NCI-H2196 (cell line): ENCODE data around the gene KIFC3.
"Not testable (repeated sequence)": the region's sequence is repeated elsewhere in the genome, so short reads cannot be mapped to it uniquely, and the experiment has no call there.

Experiments used
- DNase-seq: peaks from one replicate; lab custom pipeline; 2025; ENCODE audit not compliant: unreplicated experiment; lab: John Stamatoyannopoulos, UW

Gene KIFC3, protein sequence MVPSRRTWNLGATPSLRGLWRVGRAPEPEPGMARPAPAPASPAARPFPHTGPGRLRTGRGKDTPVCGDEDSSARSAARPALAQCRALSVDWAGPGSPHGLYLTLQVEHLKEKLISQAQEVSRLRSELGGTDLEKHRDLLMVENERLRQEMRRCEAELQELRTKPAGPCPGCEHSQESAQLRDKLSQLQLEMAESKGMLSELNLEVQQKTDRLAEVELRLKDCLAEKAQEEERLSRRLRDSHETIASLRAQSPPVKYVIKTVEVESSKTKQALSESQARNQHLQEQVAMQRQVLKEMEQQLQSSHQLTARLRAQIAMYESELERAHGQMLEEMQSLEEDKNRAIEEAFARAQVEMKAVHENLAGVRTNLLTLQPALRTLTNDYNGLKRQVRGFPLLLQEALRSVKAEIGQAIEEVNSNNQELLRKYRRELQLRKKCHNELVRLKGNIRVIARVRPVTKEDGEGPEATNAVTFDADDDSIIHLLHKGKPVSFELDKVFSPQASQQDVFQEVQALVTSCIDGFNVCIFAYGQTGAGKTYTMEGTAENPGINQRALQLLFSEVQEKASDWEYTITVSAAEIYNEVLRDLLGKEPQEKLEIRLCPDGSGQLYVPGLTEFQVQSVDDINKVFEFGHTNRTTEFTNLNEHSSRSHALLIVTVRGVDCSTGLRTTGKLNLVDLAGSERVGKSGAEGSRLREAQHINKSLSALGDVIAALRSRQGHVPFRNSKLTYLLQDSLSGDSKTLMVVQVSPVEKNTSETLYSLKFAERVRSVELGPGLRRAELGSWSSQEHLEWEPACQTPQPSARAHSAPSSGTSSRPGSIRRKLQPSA

DNA sequence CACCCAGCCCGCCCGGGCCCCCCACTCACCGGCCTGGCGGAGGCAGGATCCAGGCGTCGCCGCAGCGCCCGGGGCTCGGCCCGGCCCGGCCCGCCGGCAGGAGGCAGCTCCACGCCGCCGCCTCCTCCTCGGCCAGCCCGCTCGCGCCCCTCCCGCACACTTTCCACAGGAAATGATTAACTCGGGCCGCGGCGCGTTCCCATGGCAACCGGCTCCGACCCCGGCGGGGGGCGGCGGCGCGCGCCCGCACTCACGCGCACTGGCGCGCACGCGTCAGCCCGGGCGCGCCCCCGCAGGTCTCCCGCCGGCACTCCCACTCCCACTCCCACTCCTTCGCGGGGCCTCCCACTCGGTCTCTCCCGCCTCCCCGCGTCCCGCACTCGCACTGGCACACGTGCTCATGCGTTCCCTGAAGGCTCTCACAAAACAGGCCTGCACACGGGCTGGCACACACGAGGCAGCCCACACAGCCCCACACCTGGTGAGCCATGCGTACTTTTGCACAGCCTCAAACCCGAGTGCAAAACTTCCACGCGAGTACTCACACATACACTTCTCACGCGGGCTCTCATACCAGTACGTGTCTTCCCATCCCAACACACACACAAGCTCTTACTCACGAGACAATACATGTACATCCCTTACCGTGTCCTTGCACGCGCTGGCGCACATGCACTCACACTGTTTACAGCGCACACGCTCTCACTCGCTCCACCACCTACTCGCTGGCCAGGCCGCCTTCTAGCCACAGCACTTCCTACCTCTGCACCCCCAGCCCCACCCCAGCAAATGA lies at the start of gene KIFC3:
TSS of gene KIFC3 (minus strand) at position 151 of the 793 bp plus-strand sequence. CDS start 4,248 bp downstream, outside the sequence.
- DNase-seq: peak; percentile 65

DNA sequence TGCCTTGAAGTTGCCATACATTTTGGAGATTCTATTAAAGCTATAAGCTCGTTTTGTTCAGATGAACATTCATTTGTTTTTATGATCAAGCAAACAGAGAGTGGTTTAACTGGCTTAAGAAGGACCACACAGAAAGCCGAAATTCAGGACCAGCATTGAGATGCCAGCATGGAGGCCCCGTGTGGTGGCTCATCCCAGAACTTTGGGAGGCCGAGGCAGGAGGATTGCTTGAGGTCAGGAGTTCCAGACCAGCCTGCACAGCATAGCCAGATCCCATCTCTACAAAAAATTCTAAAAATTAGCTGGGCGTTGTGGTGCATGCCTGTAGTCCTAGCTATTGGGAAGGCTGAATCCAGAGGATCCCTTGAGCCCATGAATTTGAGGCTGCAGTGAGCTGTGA lies 45.9 kb upstream of the KIFC3 start:
- DNase-seq: no peak

DNA sequence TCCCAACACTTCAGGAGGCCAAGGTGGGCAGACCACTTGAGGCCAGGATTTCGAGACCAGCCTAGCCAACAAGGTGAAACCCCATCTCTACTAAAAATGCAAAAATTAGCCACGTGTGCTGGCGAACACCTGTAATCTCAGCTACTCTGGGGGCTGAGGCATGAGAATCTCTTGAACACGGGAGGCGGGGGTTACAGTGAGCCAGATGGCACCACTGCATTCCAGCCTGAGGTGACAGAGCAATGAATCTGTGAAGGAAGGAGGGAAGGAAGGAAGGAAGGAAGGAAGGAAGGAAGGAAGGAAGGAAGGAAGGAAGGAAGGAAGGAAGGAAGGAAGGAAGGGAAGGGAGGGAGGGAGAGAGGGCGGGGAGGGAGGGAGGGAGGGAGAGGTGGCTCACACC lies 44.6 kb upstream of the KIFC3 start:
- DNase-seq: not testable (repeated sequence)

DNA sequence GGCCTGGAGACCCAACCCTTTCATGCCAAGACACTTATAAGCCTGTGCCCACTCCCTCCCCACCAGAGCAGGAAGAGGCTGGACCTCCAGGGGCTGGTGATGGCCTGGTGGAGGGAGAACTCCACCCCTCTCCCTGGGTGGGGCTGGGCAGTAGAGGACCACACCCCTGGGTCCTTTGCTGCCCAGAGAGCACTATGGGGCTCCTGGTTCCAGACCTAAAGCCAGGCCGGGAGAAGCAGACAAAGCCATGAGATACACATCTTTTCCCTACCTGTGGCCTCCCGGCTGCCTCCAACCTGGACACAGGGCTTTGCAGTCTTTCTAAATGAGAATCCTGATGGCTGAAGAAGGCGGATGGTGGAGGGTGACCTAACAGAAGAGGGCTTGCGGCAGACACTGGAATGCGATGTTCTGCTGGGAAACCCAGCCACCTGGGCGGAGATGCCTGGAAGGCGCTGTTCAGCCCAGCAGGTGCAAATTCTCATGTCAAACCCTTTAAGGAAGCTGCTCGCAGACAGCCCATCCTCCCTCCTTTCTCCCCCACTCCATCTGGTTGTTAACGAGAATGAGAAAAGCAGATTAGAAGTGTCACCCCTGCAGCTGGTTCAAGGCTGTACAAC lies 43.9 kb upstream of the KIFC3 start:
- DNase-seq: peak; percentile 13

DNA sequence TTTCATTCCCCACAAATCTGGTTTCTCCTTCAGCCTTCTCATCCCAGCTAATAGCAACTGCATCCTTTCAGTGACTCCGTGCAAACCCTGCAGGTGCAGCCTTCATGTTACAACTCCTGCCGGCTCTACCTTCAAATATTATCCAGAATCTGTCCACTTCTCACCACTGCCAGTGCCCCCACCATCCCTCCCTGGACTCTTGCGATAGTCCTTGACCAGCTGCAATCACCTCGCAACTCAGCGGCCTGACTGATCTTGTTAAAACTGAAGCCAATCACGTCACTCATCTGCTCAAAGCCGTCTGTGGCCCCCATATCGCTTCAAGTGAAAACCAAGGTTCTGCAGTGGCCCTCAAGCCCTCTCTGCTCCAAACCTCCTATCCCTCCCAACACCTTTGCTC lies 42.8 kb upstream of the KIFC3 start:
- DNase-seq: no peak

DNA sequence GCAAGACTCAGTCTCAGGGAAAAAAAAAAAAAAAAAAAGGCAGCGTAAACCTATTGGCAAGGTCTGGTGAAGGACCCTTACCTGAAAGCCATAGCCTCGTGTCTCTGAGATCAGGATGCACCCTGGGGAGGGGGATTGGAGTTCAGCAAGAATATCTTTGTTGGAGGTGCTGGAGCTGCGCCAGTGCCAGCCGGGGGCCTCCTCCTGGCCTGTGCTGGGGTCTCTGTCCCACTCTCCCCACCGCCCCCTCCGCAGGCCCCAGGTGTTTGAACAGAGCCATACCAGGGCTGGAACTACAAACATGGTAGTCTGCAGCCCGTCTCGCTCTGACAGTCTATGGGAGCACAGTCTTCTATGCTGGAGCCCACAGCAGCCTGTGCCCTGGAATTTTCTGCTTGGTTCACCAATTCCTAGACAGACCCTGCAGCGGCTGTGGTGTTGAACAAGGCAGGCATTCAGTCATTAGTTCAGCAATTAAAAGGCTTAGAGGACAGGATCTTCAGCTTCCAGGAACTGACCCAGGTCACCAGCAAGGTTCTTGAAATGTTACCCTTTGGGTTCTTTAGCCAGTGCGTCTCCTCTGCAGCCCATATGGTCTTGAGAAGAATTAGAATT lies 42.2 kb upstream of the KIFC3 start:
- no peak for DNase-seq

DNA sequence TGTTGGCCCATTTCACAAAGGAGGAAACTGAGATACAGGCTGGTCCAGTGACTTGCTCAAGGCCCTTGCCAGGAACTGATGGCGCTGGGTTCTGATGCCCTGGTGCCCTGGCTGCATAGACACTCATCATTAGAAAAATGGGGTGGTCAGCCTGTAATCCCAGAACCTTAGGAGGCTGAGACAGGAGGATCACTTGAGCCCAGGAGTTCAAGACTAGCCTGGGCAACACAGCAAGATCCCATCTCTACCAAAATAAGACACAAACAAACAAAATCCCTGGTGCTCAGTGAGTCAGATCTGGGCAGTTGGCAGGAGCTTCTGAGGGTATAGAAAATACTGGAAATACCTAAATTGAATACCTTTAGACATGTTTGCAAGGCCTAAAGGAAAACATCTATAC lies 41.1 kb upstream of the KIFC3 start:
- no peak for DNase-seq

DNA sequence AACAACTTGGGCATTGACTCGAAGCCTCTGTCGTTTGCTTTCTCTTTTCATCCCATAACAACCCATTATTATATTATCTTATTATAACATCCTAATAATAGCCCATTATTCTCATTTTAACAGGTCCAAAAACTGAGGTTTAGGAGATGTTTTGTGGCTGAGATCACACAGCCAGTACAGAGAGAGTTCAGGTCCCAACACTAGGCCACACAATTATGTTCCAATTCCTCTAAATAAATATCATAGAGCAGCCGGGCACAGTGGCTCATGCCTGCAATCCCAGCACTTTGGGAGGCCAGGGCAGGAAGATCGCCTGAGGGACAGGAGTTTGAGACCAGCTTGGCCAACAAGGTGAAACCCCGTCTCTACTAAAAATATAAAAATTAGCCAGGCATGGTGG lies 40.3 kb upstream of the KIFC3 start:
- DNase-seq: no peak

DNA sequence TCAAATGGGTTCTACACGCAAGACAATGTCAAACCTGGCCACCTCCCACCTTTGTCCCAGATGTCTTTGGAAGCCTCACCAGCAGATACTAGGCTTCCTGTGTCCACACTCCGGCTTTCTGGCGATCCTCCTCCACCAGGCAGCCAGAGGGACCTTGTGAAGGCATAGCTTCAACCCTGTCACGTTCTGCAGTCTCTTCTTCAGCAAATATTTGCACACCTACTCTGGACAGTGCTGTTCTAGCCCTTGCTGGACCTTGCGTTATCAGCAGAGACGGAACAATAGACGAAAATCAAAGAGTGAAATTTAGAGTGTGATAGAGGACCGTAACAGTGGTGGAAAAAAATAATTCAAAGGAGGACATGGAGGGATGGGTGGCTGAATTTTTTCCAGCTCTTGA lies 38.5 kb upstream of the KIFC3 start:
- no peak for DNase-seq

DNA sequence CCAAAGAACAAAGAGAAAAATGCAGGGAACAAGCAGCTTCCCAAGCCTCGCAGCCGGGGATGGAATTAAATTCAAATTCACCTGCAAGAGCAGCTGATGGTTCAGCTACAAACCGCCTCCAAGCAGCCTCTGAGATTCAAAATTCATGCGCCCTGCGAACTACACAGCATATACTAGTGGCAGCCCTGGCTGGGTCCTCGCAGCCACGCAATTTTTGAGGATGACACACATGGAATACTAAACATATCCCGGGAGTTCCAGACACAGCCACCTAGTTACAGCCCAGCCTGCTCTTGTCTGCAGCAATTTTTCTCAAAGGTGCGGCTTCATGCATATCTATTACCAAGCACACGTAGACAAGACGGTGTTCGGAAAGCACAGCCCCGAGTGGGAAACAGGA lies 35.9 kb upstream of the KIFC3 start:
- DNase-seq: no peak

DNA sequence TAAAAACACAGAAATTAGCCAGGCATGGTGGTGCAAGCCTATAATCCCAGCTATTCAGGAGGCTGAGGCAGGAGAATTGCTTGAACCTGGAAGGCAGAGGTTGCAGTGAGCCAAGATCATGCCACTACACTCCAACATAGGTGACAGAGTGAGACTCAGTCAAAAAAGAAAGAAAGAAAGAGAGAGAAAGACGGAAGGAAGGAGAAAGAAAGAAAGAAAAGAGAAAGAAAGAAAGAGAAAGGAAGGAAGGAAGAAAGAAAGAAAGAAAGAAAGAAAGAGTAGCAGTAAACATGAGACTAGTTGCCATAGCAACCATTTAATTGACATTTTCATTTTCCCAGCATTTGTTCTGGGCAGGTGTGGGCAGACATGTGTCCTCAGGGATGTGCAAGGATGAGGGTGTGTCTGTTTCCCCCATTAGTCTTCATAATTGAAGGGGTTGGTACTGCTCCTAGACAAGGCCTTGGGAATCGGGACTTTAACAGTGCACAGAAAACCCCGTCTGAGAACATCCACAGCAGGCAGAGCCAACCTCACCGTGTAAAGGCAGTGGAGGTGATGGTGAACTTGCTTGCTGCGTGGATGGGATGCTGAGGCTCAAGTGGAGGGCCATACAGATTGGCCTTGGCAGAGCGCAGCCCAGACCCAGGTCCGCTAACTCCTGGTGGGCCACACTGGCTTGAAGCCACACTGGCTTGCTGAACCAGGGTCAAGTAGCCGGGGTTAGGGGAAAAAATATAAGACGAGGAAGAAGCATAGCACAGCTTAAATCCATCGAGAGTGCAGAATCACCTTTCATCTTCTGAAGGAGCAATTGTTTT lies 35.2 kb upstream of the KIFC3 start:
- DNase-seq: no peak

DNA sequence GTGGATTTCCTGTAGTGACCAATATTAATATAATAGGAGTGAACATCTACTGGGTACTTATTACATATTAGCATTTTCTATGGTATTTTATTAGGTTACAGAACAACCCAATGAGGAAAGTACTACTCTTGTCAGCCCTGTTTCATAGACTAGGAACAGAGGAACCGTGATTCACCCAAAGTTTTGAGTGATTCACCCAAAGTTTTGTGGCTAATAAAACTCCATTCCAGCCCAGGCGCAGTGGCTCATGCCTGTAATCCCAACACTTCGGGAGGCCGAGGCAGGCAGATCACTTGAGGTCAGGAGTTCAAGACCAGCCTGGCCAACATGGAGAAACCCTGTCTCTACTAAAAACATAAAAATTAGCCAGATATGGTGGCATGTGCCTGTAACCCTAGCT lies 33.1 kb upstream of the KIFC3 start:
- not testable (repeated sequence) for DNase-seq

DNA sequence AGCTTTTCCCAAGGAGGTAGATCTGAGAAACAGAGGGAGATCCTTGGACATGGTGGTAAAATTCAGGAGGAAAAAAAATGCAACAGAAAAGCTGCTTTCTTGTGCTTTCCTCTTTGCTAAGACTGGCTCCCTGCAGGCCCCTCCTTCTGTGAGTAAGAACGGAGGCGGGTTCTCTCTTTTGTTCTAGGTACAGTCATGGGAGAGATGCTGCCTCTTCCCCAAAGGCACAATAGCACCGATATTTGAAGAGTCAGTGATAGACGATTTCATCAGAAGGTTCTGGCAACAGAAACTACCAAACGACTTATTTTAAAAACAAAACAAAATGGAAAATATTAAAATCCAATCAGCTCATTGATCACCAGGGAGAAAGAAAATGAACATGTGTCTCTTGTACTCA lies 32.6 kb upstream of the KIFC3 start:
- DNase-seq: no peak

DNA sequence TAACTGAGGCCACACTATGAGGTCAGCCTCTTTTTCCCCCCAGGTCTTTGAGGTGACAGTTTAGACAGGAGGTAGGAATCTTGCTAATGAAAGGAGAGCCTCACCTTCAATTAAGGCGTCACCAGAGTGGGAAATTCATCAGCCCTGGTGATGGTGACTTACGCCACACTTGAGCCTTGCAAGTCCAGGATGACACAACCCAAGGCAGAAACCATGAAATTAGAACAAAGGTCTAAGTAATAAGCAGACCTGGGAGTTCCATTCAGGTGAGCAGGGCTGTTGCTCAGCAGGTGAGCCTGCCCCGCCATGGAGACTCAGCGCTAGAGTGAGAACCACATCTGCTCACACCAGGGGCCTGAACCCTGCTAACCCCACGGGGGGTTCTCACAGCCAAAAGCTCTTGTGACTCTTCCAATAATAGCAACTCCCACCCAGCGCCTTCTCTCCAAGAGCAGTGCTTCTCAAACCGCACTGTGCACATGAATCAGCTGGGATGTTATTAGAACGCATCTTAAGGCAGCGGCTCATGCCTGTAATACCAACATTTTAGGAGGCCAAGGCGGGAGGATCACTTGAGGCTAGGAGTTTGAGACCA lies 28.7 kb upstream of the KIFC3 start:
- no peak for DNase-seq

DNA sequence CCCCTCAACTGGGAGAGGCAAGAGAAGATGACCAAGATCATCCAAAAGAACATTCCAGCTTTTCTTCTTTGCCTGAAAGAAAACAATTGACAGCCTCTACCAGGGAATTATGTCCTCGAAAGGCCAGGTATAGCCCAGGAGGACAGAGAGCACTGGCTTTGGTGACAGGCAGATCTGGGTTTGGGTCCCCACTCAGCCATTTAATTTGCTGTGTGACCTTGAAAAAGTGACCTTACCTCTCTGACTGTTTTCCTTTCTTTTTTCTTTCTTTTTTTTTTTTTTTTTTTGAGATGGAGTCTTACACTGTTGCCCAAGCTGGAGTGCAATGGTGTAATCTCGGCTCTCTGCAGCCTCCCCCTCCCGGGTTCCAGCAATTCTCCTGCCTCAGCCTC lies 27.7 kb upstream of the KIFC3 start:
- no peak for DNase-seq

DNA sequence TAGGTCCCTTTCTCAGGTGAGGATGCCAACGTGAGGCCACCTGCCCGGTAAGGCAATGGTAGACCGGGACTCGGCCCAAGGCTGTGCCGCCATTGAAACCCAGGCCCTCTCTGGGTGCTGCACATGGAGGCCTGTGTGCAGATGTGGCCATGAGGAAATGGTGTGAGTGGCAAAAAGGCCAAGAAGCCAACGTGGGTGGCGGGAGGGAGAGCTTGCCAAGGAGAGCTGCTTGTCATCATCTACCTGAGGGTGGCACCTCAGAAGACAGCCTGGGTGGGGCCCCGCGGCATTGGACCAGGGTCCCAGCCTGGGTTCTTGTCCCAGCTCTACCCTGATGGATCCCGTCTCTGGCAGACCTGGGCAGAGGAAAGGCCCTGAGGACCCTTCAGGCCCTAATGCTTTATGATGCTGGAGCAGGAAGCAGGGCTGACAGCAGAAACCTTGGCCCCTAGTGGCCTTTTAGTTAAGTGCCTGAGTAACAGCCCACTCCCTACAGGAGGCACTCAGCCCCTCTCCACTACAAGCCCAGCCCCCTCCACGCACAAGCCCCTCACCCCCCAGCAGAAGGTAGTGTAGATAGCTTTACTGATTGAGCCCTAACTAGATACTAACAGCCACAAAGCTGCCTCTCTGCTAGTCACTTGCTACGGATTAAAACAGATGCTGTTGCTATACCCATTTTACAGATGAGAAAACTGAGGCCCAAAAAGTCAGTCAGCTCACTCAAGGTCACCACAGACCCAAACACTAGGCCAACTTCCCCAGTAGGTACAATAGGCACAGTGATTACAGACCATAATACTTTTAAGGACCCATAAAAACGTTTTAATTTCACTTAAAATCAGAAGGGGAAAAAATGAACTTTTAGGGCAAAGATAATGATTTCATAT lies 26.2 kb upstream of the KIFC3 start:
- no peak for DNase-seq

DNA sequence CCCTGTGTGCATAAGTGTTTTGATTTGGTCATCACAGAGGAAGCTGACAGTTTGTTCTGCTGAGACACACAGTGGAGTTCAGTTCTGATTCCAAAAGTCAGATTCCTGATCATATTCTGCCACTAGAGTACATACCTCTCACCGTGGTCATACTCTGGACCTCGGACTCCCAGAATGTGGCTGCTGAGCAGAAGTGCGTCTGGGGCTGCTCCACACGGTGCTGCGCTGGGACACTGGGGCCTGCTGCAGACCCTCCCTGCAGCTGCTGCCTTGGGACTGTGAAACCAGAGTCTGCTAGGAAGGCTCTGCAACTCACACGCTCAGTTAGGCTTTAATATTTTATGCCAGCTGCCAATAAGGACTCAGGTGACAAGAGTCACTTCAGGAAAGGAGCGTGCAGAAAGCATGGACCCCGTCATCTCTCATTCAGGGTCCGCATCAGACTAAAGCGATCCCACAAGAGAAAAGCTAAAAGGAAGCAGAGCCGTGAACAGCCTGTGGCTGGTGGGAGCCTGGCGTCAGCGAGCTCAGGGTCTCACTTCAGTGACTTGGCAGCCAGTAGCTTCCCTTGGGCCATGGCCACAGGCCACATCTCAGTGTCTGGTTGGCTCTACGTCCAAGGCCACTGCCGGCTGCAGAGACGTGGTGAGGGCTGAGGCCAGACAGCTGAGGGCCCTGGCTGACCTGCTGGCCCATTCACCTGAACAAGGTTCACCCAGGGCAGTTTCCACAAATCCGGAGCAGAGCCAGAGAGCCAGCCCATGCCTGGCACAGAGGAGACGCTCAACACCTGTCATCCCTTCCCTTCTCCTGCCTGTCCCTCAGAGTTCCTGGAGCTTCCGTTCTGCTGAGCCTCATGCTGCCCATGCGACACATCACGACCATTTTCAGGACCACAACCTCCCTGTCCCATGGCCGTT lies 24.7 kb upstream of the KIFC3 start:
- DNase-seq: peak; percentile 49
